GM21381 (cell line): Measurements from ENCODE around the gene TMEM178B.

Experiments
- ATAC-seq: cut with Tn5 transposase; IDR thresholded peaks from one replicate; pipeline ENCODE4 v1.9.1; 2021; ENCODE audit warnings: mild to moderate bottlenecking, moderate library complexity; ENCODE audit not compliant: unreplicated experiment

TMEM178B gene

DNA sequence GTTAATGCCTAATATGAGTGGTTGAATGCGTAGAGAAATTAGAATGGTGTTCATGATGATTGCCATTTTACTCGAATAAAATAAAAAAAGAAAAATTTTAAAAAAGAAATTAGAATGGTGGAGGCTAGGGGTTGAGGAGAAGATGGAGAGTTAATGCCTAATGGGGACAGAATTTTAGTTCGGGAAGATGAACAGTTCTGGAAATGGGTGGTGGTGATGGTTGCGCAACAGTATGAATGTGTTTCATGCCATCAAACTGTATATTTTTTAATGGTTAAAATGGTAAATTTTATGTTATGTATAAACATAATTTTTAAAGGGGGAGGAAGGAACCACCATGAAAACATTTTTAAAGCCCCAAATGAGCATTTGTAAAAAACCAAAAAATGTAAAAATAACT lies 337.3 kb downstream of the TMEM178B start:
- no peak for ATAC-seq

- ATAC-seq, result no peak
These were observed 342.1 kb downstream of the TMEM178B start for GRCh38 chr7:141415999-141416398.

DNA sequence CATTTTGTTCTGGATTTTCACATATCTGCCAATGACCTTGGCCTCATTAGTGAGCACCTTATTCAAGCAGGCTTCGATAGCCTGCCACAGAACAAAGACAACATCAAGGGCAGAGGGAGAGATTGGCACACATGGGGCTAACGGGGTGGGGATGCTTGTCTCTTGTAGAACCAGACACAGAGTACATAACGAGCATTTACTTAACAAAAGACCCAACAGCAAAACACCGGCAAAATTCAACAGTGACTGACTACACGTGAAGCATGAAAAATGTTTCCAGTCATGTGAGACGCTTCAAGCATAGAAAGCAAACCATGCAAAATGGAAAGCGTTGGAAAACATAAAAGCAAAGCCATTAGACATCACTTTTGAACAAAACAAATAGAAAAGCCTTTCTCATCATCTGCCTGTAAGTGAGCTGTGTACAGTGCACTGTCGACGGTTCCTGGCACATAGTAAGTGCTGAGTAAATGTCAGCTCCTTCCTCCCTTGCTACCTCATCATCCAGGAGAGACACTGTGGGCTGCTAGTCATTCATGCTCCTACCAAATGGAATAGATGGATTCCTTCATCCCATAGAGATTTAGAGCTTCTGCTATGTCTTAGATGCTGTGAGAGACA lies 342.9 kb downstream of the TMEM178B start:
- no peak for ATAC-seq

- ATAC-seq, result no peak
These were observed 343.6 kb downstream of the TMEM178B start for GRCh38 chr7:141417506-141417905.

GRCh38 chr7:141418066-141418465 lies 344.2 kb downstream of the TMEM178B start:
- ATAC-seq, result no peak

GRCh38 chr7:141421306-141421705 lies 347.4 kb downstream of the TMEM178B start:
- ATAC-seq, result no peak

DNA sequence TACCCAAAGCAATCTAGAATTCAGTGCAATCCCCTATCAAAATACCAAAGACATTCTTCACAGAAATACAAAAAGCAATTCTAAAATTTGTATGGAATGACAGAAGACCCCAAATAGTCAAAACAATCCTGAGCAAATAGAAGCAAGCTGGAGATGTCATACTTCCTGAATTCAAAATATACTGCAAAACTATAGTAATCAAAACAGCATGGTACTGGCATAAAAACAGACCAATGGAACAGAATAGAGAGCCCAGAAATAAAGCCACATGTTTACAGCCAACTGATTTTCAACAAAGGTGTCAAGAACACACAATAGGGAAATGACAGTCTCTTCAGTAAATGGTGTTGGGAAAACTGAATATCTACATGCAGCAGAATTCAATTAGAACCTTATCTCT lies 353.3 kb downstream of the TMEM178B start:
- ATAC-seq, result no peak

GRCh38 chr7:141430455-141431139 lies 356.7 kb downstream of the TMEM178B start:
- no peak for ATAC-seq

DNA sequence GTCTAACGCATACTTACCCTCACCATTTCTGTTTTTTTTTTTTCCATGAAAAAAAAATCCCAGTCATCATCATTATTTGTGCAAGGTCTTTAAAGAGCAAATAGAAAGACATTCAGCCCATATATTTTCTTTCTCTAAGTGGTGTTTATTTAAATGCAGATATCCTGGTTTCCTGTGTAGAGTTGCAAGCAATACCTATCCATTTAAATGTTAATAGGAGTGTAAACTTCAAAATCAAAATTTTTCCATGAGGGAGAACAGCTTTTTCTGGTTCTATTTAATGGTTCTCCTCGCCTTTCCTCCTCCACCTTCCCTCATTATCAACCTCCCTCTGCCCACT lies 357.2 kb downstream of the TMEM178B start:
- ATAC-seq, result no peak

DNA sequence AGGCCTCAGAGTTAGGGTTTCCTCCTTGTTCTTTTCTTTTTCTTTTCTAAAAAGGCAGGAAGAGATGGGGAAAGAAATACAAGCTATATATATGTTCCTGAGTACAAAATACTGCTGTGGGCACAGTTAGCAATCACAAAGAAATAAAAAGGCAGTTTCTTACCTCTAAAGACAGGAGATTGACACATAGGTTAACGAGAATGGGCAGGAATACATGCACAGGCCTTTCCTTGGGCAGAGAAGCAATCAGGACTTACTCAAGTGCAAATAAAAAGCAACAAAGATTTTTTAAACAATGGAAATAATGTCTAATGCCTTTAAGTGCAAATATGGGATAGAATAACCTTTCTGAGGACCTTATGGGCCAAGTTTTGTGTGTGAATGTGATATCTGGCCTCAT lies 357.8 kb downstream of the TMEM178B start:
- no peak for ATAC-seq

DNA sequence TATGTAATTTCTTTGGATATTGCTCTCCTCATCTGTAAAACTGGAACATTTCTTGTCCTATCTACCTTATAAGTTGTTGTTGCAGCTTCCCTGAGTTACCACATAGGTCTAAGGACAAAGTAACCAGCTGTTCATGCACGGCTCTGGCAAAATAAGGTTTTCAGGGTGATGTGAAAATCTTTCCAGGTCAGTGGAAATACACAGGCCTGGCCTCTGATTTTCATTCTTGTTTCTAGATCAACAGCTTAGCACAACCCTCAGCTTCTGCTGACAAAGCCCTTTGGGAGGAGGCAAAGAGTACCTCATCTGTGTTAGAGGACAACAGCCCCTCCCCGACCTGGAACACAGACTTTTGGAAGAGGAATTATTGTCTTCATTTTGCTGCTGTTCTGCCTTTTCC lies 359.8 kb downstream of the TMEM178B start:
- ATAC-seq, result no peak

- no peak for ATAC-seq
These were observed 362.3 kb downstream of the TMEM178B start for GRCh38 chr7:141436139-141436538.

- ATAC-seq, result no peak
These were observed 362.8 kb downstream of the TMEM178B start for GRCh38 chr7:141436575-141437075.

DNA sequence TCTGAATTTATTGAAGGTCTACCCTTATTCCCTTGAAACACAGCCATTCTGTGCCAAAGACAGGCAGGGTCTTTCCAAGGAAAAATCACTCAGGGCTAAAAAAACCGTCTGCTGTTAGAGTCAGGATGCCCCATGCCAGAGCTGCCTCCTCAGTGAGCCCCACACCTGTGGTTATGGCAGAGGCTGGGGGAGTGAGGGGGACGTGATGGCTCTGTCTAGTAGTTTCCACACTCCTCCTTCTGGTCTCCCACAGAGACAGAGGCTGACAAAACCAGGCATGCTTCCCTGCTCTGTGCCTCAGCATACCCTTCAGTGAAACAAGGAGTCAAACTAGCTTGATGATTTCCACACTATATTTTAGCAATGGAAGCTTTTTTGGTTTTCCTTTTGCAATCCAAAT lies 365.3 kb downstream of the TMEM178B start:
- no peak for ATAC-seq

DNA sequence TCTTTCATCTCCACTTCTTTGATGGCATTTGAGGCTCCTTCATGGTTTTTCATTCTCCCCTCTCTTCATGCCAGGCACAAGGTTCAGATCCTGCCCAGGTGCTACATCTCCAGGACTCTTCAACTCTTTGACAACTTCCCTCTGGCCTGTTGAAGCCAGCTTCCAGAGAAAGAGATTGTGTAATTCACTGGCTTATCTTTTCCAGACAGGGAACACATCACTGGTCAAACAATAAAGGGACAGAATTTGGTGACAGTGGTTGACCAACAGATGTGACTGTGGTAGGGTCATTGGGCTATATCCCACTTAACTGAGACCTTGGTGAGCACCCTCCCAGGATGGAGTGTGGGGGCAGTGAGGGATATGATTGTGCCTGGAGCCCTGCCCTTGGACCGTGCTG lies 365.9 kb downstream of the TMEM178B start:
- no peak for ATAC-seq

DNA sequence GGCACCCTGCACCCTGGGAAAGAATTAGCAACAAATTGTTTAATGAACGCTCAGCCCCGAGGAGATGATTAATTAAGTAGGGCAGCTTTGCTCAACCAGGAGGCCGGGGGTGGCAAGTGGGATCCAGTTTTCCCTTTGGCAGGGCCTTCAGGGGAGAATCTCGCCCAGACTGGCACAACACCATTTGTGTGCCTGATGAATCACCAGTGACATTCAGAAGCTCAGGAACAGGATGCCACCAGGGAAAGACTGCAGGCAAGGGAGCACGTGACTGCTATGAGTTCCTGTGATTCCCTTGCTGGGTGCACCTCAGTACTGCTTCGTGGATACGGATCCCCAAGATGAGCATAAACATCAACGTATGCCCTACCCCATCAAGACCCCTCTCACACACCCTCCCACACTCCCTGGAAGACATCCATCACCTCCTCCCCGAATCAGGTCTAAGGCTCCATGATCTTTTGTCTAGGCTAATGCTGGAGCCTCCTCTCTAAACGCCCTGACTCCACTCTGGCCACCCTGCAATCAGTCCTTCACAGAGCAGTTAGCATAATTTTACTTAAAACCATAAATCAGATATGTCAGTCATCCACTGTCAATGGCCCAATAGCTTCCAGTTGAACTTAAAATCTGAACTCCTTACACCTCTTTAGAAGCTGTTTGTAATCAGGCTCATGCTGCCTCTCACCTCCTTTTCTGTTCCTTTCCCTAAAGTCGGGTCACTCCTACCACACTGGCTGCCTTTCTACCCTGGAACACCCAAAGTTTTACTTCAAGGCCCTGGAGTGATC lies 368.2 kb downstream of the TMEM178B start:
- ATAC-seq, result no peak

DNA sequence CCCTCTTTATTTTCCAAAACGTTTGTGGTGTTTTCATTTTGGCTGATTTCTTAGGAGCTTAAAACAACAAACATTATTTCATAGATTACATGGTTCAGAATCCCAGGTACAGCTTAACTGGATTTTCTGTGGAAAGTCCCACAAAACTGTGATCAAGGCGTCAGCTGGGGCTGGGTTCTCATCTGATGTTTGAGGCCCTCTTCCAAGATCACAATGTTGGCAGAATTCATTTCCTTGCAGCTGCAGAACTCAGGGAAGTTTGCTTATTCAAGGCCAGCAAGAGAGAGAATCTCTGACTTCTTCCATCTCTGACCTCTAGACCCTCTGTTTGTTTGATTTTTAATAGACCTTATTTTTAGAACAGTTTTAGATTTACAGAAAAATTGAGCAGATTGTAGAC lies 368.9 kb downstream of the TMEM178B start:
- no peak for ATAC-seq

DNA sequence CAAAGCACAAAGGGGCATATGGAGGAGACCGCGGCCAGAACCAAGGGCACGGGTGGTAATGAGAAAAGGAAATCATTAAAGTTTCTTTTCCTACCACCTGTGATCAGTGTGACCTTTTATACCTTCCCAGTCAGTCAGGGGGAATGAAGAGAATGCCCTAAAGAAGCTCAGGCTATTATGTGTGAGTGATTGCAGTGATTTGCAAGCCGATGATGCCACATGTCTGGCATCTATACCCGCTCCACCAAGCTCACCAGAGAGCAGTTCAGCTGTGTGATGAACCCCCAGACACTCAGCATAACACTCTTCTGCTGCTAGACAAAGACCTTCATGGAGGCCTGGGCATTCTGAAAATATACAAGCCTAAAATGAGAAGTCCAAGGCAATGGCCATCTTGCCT lies 371.1 kb downstream of the TMEM178B start:
- ATAC-seq, result no peak

DNA sequence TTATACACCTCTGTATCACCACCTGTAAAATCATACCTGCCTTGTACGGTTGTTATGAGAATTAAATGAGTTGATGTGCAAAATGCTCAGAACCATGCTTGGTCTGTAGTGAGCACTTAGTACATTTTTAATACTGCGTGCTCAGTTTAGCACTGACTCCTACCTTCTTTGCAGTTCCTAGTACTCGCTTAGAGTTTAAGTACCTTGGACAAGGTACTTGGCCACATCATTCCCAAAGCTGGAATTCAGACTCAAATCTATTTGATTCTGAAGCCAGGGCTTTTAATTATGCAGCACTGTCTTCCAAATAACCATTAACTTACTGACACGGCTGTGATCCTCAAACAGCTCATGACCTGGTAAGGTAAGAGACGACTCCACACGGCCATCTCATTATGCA lies 377.4 kb downstream of the TMEM178B start:
- ATAC-seq, result no peak

DNA sequence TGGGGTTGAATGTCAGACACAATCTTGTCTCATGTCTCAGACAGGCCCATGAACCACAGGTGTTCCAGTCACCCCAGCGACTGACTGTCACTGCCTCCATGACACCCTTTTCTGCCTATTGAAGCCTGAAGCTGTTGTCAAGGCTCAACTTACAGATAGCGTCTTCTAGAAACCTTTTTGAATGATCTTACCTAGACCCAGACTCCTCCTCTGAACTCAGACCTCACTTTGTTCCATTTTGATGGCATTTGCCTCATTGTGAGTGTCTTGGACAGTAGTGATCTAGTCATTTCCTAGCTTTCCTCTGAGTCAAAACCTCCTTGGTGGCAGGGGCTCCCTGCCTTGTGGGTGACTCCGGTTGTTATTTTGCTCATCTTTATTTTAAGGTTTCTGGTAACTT lies 379.0 kb downstream of the TMEM178B start:
- no peak for ATAC-seq

GRCh38 chr7:141454338-141454737 lies 380.5 kb downstream of the TMEM178B start:
- ATAC-seq, result no peak

GRCh38 chr7:141455723-141456122 lies 381.9 kb downstream of the TMEM178B start:
- ATAC-seq, result no peak
